Mucosa of gallbladder (tissue), 1 donor: Measurements from ENCODE around the gene SLC45A1. TPM values are rescaled to one million over a fixed set of nuclear protein-coding genes. Genes with fewer than 3 reads are reported as not detected.
A peak's percentile ranks its signal among the peaks of the same experiment; 100 is the strongest.

Experiments used
- DNase-seq: peaks from one replicate; pipeline ENCODE4 v3.0.0-alpha.2; 2020; ENCODE audit warnings: low spot score
- total RNA-seq: library from RNA; stranded (reverse); gene quantifications from one replicate; pipeline ENCODE4 v1.2.1, GENCODE V29; 2021
- donor health status: DM: no; HTN: no; CAD: no.

Gene SLC45A1
- total RNA-seq, 1 donor from 2014 or later, result 5.0 TPM

GRCh38 chr1:8335246-8335645 is 17.3 kb downstream of the SLC45A1 start:
- DNase-seq, result no peak

GRCh38 chr1:8337776-8338525 is 20.0 kb downstream of the SLC45A1 start:
- DNase-seq, result no peak

GRCh38 chr1:8338526-8339202 is 20.8 kb downstream of the SLC45A1 start:
- no peak for DNase-seq

- DNase-seq, result no peak
These were observed 21.3 kb downstream of the SLC45A1 start for GRCh38 chr1:8339203-8339600.

GRCh38 chr1:8340448-8340847 is 22.5 kb downstream of the SLC45A1 start:
- DNase-seq, result no peak

GRCh38 chr1:8342325-8342724 is 24.4 kb downstream of the SLC45A1 start:
- no peak for DNase-seq

GRCh38 chr1:8343044-8343443 is 25.1 kb downstream of the SLC45A1 start:
- no peak for DNase-seq

- peak; percentile 76 for DNase-seq
These were observed 25.6 kb downstream of the SLC45A1 start for GRCh38 chr1:8343464-8344001.

GRCh38 chr1:8344893-8345507 is 27.1 kb downstream of the SLC45A1 start:
- DNase-seq, result no peak

GRCh38 chr1:8345621-8346415 is 27.9 kb downstream of the SLC45A1 start:
- DNase-seq, result no peak

GRCh38 chr1:8347635-8348034 is 29.7 kb downstream of the SLC45A1 start:
- no peak for DNase-seq

- no peak for DNase-seq
These were observed 30.3 kb downstream of the SLC45A1 start for GRCh38 chr1:8348047-8348776.

GRCh38 chr1:8348777-8349472 is 31.0 kb downstream of the SLC45A1 start:
- peak; percentile 58 for DNase-seq

GRCh38 chr1:8349473-8349865 is 31.6 kb downstream of the SLC45A1 start:
- DNase-seq, result no peak

- no peak for DNase-seq
These were observed 32.0 kb downstream of the SLC45A1 start for GRCh38 chr1:8349961-8350360.

GRCh38 chr1:8350914-8351684 is 33.2 kb downstream of the SLC45A1 start:
- DNase-seq, result no peak

GRCh38 chr1:8351693-8352470 is 34.0 kb downstream of the SLC45A1 start:
- DNase-seq, result no peak

GRCh38 chr1:8352471-8352845 is 34.5 kb downstream of the SLC45A1 start:
- DNase-seq, result no peak
